BJ (cell line): ENCODE results near the gene XRCC4. TPM values are rescaled to one million over a fixed set of nuclear protein-coding genes. Genes with fewer than 3 reads are reported as not detected.

ENCODE experiments used
- CTCF ChIA-PET: fragments of 350-600 bp; formaldehyde crosslinking; extraction: SDS; loops from one replicate; lab custom pipeline; 2021; ENCODE audit warnings: antibody characterized with exemption, inconsistent platforms; lab: Yijun Ruan, JAX
- POLR2A ChIA-PET: fragments of 300-600 bp; sonication (Branson Sonifier 250); formaldehyde crosslinking; extraction: SDS; loops from one replicate; lab custom pipeline; 2021; ENCODE audit warnings: antibody characterized with exemption; lab: Charles Lee
- DNase-seq: peaks from one replicate; pipeline ENCODE4 v3.0.0-alpha.2; 2011; ENCODE audit warnings: low read depth
- H3K27me3 ChIP-seq: 2 replicates; pipeline ENCODE4 v1.6.0; 2011; ENCODE audit warnings: low read length; ENCODE audit not compliant: control insufficient read depth, insufficient read depth
- H3K36me3 ChIP-seq: 2 replicates; pipeline ENCODE4 v1.5.1; 2011; ENCODE audit warnings: low read length; ENCODE audit not compliant: control insufficient read depth, insufficient read depth
- H3K4me3 ChIP-seq: 2 replicates; pipeline ENCODE4 v1.5.1; 2011; ENCODE audit warnings: low read depth, mild to moderate bottlenecking, control low read depth, low read length
- CTCF ChIP-seq: IDR thresholded peaks from 2 replicates; pipeline ENCODE4 v1.5.1; 2011; ENCODE audit warnings: low read depth, mild to moderate bottlenecking, control low read depth, inconsistent platforms, low read length, moderate library complexity; ENCODE audit not compliant: insufficient read depth
- polyA plus RNA-seq: library from polyadenylated mRNA; depleted of rRNA; stranded (reverse); fragments of >200 nt; gene quantifications from 2 replicates; pipeline ENCODE4 v1.2.3, GENCODE V29; 2011

XRCC4 gene
- polyA plus RNA-seq, 1 experiment: 1.6 TPM

GRCh38 chr5:83124593-83124992 is 47.2 kb downstream of the XRCC4 start:
- H3K27me3 ChIP-seq: no peaks in the 10 kb centered on the region
- TF ChIP-seq CTCF: no peak
- DNase-seq: no peak
- POLR2A ChIA-PET: no interaction called here
- H3K36me3 ChIP-seq: no peaks in the 10 kb centered on the region
- no peak overlapping the region for H3K4me3 ChIP-seq
- CTCF ChIA-PET: no interaction called here

- H3K36me3 ChIP-seq: no peaks in the 10 kb centered on the region
- no peaks in the 10 kb centered on the region for H3K27me3 ChIP-seq
- no peak for TF ChIP-seq CTCF
- no peak overlapping the region for H3K4me3 ChIP-seq
- ChIA-PET POLR2A (no interaction called here), CTCF (no interaction called here)
- no peak for DNase-seq
Measured at GRCh38 chr5:83125560-83125959, 48.2 kb downstream of the XRCC4 start.

GRCh38 chr5:83126501-83126900 is 49.2 kb downstream of the XRCC4 start:
- ChIA-PET POLR2A (no interaction called here), CTCF (no interaction called here)
- Histone ChIP-seq H3K27me3 (no peaks in the 10 kb centered on the region), H3K4me3 (no peak overlapping the region), H3K36me3 (no peaks in the 10 kb centered on the region)
- DNase-seq: no peak
- TF ChIP-seq CTCF: no peak

- Histone ChIP-seq H3K27me3 (no peaks in the 10 kb centered on the region), H3K36me3 (no peaks in the 10 kb centered on the region), H3K4me3 (no peak overlapping the region)
- POLR2A ChIA-PET: no interaction called here
- no peak for DNase-seq
- no peak for TF ChIP-seq CTCF
- CTCF ChIA-PET: interaction anchor here (1.7 kb wide), 1 partner anchor 12 kb away, joined by 4 read pairs; no protein-coding TSS in a partner anchor
Measured at GRCh38 chr5:83133797-83134196, 56.5 kb downstream of the XRCC4 start.

GRCh38 chr5:83142526-83142925 is 65.2 kb downstream of the XRCC4 start:
- CTCF ChIA-PET: no interaction called here
- Histone ChIP-seq H3K36me3 (no peaks in the 10 kb centered on the region), H3K27me3 (no peaks in the 10 kb centered on the region), H3K4me3 (no peak overlapping the region)
- no peak for TF ChIP-seq CTCF
- POLR2A ChIA-PET: no interaction called here
- no peak for DNase-seq
